ELR (cell line): Measurements from ENCODE around the gene YWHAQ.

Source experiments
- DNase-seq: peaks from one replicate; pipeline ENCODE4 v3.0.0-alpha.2; 2015; ENCODE audit warnings: low read depth

The YWHAQ gene

DNA sequence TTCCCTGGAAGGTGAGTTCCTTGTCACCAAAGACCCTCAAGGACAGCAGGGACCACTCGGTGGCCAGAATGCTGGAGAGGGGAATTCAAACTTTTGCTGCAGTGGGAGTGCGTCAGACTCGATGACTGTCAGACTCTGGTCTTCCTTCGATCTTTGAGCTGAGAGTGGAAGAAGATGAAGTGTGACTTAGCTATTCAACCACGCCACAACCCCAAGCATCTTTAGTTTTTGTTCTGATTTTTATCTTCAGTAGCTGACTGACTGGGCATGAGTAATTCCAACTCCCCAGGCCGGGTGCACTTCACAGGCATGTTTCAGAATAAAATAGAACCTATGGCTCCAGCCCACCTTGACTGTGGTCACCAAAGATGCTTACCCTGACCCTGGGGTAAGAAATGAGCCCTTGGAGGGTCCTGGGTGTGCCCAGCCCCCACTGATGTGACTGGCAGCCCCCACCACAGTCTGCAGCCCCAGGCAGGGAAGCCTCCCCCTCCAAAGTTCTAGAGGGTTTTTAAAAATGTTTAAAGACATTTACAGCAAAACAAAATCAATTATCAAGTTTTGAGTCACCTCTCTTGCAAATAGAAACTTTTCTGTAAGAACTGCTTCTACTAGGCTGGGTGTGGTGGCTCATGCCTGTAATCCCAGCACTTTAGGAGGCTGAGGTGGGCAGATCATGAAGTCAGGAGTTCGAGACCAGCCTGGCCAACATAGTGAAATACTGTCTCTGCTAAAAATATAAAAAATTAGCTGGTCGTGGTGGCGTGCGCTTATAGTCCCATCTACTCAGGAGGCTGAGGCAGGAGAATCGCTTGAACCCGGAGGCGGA lies 24.9 kb upstream of the YWHAQ start:
- peak; percentile 96 for DNase-seq

- DNase-seq: no peak
Observed at GRCh38 chr2:9654452-9655100, 23.8 kb upstream of the YWHAQ start.

GRCh38 chr2:9653485-9654271 lies 22.9 kb upstream of the YWHAQ start:
- no peak for DNase-seq

DNA sequence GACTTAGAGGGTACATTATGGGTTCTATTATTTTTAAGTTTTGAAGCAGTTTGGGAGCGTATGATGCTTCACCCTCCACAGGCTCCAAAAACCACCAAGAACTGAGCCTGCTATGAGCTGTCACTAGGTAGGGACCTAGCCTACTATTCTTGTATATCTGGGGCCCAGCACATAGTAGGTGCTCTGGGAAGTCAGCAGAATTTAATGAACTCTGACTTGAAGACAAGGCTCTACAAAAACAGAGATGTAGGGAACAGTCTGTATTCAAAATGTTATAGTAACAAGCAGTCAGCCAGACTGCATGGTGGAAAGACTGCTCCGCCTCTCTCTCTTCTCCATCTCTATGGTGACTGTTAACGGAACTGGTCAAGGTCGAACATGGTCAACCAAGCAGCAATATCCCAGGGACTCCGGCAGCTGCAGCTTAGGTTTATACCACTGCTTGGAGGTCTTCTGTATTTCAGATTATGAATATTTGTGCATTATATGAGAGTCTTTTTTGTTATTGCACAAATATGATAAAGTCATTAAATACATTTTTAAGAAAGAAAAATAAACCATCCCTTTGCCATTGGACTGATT lies 22.2 kb upstream of the YWHAQ start:
- no peak for DNase-seq

- no peak for DNase-seq
Observed at GRCh38 chr2:9652267-9652666, 21.5 kb upstream of the YWHAQ start.

- DNase-seq: no peak
Observed at GRCh38 chr2:9650119-9650821, 19.5 kb upstream of the YWHAQ start.

DNA sequence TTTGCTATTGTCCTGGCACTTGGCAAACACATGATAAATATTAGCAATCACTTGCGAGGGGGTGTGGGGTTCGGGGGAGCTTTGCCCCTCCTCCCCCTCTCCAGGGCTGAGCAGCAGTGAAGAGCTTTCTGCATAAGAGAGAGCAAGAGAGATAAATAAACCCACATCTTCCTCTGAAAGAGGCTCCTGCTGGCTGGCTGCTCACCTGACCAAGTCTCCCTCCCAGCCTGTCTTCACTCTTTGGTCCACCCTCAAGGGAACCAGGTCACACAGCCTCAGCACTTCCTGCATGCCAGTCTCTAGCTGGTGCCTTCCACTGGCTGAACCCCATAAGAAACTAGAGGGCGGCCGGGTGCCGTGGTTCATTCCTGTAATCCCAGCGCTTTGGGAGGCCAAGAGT lies 18.5 kb upstream of the YWHAQ start:
- DNase-seq: no peak

GRCh38 chr2:9648821-9649220 lies 18.0 kb upstream of the YWHAQ start:
- no peak for DNase-seq

DNA sequence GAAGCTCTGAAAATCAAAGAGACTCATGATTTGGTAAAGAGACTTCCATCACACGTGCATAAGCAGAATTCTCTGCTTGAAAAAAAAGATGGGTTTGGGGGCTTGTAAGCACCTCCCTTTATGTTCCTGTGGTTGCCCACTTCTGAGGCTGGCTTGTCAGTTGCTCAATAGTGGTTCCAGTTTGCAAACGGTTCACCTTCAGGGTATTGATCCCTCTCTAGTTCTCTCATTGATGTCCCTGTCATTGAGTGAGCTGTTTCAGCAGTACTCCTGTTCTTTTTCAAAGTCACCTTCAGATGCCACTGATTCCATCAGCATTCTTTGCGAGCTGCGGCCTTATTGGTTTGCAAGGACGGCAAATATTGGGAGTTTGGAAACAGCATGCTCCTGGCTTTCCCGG lies 17.1 kb upstream of the YWHAQ start:
- DNase-seq: no peak

- no peak for DNase-seq
Observed at GRCh38 chr2:9646196-9647030, 15.6 kb upstream of the YWHAQ start.

GRCh38 chr2:9644603-9645002 lies 13.8 kb upstream of the YWHAQ start:
- DNase-seq: no peak

DNA sequence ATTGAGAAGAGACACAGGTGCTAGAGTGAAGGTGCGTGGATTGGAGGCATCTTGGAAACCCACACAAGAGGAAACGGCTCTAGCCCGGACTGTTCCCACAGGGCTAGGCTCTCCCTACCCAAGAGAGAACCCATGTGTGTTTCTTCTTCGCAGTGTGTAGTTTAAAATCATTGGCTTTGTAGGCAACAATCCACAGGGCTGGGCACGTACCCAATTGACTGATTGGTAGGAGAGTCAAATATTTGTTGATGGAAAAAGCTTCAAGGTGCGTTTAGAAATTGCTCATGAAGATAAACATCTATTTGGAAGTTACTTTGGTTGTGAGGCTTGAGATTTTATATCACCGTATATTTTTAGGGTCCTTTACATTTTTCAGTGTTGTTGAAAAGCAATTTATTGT lies 13.2 kb upstream of the YWHAQ start:
- no peak for DNase-seq

GRCh38 chr2:9641641-9642040 lies 10.8 kb upstream of the YWHAQ start:
- no peak for DNase-seq

DNA sequence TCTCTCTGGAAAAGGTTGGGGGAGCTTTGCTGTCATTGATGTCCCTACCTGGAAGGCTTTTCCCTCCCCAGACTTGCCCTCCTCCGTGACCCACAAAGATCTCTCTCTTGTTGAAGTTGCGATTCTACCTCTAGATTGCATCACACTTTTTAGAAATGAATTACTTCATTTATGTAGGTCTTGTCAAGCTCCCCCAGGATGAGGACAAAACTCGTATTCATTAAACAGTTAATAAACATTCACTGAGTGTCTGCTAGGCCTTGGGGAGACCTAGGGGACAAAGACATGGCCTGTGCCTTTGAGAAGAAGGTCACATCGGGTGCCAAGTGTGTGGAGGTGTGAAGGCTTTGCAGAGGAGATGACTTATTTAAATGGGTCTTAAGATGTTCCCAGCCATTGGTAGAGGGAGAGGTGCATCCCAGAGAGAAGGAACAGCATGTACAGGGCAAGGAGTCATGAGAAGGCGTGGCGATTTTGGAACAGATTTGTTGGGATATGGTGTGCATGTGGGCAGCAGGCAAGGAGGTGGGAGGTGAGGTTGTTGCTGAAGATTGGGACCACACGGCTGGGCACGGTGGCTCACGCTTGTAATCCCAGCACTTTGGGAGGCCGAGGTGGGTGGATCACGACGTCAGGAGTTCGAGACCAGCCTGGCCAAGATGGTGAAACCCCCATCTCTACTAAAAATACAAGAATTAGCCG lies 9.8 kb upstream of the YWHAQ start:
- no peak for DNase-seq

DNA sequence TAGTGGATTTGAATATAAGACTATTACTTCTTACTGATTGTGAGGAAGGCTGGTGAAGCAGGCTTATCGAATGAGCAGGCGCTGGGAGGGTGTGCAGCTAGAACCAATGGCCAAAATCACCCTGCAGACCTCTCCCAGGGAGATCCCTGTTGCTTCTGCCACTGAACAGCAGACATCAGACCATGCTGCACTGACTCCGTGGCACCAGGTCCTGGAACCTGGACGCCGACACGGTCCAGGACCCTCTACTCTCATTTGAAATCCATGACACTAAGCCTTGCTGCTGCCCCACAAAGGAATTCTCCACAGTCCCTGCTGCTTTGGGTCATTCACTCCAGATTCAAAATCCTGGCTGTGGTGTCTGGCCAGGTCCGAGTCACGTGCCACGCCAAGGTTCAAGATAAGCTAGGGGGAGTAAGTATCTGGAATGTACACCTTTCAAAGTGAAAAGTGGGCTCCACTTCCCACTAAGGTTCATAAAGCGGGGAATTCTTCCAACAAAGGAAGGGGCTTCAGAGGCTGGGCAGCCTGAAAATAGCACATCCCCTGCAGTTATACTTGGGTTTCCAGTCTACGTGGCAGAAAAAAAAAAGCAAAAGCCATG lies 9.0 kb upstream of the YWHAQ start:
- no peak for DNase-seq

GRCh38 chr2:9639000-9639602 lies 8.3 kb upstream of the YWHAQ start:
- DNase-seq: no peak

DNA sequence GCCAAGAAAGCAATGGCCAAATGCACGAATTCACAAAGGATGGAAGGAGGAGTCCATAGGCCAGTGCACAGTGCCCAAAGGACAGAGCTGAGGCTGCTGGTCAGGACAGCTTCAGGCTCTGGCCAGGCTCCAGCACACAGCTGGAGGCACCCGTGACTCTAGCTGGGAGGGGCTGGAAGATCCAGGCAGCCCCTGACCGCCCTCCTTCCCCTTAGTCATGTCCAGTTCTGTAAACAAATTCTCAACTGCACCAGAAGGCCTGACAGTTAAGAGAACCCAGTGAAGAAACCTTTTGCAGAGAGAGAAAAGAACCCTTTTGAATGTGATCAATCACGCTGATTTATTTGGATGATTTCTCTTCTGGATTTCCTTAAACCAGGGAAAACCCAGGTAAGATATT lies 7.7 kb upstream of the YWHAQ start:
- peak; percentile 96 for DNase-seq

DNA sequence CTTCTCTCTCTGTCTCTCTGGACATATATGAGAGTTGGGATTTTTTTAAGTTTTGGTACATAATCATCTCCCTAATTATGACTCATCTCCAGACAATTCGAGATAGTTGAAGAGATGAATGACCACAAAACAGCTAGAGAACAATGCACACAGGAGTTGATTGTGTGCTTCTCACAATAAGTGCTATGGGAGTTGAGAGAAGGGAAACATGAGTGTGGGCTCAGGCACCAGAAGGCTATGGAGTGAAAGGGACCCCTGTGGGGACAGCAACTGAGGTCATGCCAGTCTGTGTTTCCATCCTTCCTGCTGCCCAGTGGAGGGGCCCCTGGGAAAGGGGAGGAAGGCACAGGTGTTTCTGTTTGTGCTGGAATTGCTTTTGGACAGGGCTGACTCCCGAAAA lies 6.5 kb upstream of the YWHAQ start:
- DNase-seq: peak; percentile 91

DNA sequence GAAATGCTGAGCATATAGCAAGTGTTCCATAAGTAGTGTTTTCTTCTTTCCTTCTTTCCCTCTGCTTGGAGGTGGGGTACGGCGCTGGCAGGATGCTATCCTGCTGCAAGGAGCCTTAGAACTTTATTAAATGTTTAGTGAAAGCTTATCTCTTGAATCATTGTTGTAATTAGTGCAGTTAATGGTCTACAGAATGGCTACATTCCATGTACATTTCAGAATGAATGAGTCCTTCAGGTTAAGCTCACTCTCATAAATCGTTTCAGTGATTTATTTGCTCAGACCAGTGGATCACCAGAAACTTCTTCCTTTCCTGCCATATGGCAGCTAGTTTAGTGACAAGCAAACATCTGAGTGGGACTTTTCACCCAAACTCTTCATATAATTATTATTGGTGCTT lies 3.3 kb upstream of the YWHAQ start:
- no peak for DNase-seq
